PC-9 (cell line): Measurements from ENCODE around the gene NTM.

Experiments used
- CTCF ChIP-seq: fragments of 200-600 bp; sonication (generic); conservative IDR thresholded peaks from 2 replicates; pipeline ENCODE4 v1.6.1; 2017; ENCODE audit warnings: mixed run types, antibody characterized with exemption, mild to moderate bottlenecking, moderate library complexity
- EZH2 ChIP-seq: fragments of 200-600 bp; sonication (generic); IDR thresholded peaks from 2 replicates; pipeline ENCODE4 v1.8.0; 2017; ENCODE audit warnings: antibody characterized with exemption, low read depth

- no peak for TF ChIP-seq CTCF
- TF ChIP-seq EZH2: no peak
Measured at GRCh38 chr11:132365650-132366049, 995.2 kb downstream of the NTM start.
